ENCODE results near the gene WRNIP1.

DNA sequence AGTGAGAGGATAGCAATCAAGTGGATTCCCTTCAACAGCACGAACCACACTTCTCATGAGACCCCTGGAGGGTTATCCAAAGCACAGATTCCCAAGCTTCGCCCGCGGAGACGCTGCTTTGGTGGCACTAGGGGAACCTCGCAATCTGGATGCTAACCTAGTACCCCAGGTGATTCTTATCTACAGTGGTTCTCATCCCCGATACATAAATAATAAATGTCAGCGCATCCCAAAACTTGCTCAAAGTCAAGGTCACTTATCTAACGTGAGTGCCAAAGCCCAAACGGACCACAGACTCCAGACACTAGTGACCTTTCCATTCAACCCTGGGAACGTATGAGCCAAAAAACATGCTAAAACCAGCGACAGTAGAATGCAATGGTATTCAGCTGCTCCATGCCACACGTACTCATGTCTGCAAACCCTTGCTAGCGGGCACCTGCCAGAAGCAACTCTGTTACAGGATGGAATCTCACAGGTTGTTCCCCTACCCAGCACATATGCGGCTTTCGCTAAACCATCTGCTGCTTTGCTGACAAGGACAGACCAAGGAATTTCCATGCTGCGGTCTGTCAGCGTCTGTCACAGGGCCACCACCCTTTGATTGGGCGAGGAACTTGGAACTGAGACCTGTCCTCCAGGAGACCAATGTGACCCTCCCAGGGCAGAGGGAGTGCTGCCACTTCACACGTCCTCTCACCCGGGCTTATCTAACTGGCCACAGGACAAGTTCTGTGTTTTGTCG, 31.3 kb upstream of the WRNIP1 start:
- TF ChIP-seq, protein P1, sequence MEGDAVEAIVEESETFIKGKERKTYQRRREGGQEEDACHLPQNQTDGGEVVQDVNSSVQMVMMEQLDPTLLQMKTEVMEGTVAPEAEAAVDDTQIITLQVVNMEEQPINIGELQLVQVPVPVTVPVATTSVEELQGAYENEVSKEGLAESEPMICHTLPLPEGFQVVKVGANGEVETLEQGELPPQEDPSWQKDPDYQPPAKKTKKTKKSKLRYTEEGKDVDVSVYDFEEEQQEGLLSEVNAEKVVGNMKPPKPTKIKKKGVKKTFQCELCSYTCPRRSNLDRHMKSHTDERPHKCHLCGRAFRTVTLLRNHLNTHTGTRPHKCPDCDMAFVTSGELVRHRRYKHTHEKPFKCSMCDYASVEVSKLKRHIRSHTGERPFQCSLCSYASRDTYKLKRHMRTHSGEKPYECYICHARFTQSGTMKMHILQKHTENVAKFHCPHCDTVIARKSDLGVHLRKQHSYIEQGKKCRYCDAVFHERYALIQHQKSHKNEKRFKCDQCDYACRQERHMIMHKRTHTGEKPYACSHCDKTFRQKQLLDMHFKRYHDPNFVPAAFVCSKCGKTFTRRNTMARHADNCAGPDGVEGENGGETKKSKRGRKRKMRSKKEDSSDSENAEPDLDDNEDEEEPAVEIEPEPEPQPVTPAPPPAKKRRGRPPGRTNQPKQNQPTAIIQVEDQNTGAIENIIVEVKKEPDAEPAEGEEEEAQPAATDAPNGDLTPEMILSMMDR (conservative IDR thresholded peaks at IDR 0.05 in 1 of 2, IDR thresholded peaks at IDR 0.05 in 1 of 2; ENCODE audit: extremely low read depth in 1 of 2, insufficient read depth in 1 of 2, low read depth in 1 of 2, low read length in 2 of 2) = no peak
- TF ChIP-seq EZH2 (IDR thresholded peaks at IDR 0.05; ENCODE audit: borderline replicate concordance, low read length) = no peak

Data from mammary epithelial cell (primary cell).